HG02763 (cell line): ENCODE data around the gene MCRIP2.
"Not testable (repeated sequence)": the region's sequence is repeated elsewhere in the genome, so short reads cannot be mapped to it uniquely, and the experiment has no call there.

Experiments
- ATAC-seq: cut with Tn5 transposase; IDR thresholded peaks from one replicate; pipeline ENCODE4 v1.9.1; 2021; ENCODE audit warnings: mild to moderate bottlenecking, moderate library complexity; ENCODE audit not compliant: unreplicated experiment

MCRIP2 gene, protein sequence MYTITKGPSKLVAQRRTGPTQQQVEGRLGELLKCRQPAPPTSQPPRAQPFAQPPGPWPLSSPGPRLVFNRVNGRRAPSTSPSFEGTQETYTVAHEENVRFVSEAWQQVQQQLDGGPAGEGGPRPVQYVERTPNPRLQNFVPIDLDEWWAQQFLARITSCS

DNA sequence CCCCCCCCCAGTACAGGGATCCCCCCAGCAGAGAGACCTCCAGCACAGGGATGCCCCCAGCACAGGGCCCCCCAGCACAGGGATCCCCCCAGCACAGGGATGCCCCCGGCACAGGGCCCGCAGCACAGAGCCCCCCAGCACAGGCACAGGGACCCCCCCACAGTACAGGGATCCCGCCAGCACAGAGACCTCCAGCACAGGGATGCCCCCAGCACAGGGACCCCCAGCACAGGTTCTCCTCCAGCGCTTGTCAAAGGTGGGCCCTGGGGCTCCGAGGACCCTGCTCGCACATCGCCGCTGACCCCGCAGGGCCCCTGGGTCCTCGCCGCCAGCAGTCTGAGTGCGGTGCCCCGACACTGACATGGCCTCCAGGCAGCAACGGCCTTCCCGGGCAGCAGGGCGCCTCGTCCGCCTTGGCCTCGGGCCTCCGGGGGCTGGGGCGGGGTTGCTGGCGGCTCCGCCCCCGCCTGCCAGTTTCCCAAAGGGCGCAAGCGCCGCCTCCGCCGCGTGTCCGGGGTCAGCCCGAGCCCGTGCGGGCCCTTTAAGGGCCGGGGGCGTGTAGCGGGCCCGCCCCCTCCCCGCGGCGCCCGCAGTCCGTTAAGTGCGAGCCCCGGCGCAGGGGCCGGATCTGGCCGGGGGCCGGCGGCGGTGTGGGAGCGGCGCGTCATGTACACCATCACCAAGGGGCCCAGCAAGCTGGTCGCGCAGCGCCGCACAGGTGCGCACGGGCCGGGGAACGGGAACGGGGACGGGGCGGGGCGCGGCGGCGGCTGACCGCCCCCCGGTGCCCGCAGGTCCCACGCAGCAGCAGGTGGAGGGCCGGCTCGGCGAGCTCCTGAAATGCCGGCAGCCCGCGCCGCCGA is at the start of gene MCRIP2:
Gene MCRIP2, plus strand, starts transcription at position 503 of the 863 bp plus-strand sequence. Its CDS starts 164 bp downstream, at position 667.
- ATAC-seq: peak; percentile 54

DNA sequence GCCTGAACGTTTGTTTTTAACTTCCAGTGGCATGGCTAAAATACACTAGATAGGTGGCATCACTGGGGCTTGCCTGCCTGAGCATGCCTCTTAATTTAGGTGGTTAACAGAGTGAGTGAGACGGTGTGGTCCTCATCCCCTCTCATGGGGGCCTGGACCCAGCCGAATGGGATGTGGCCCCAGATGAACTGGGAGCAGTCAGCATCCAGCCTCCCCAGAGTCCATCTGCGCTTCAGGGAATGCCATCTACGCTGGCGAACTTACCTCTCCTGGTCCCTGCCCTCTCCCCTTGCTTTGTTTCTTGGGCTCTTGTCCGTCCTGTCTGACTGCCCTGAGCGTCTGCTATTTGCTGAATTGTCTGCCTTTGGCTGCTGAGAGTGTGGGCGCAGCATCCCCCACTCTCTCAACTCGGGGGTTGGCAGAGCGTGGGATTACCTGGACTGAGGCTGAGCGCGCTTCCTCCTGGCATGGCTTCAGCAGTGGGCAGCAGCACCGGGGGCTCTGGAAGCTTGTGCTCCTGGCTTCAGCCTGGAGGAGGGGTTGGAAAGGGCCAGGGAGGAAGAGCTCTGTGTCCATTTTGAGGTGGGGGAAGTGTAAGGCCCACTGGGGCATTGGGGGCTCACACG is 49.6 kb upstream of the MCRIP2 start:
- no peak for ATAC-seq

DNA sequence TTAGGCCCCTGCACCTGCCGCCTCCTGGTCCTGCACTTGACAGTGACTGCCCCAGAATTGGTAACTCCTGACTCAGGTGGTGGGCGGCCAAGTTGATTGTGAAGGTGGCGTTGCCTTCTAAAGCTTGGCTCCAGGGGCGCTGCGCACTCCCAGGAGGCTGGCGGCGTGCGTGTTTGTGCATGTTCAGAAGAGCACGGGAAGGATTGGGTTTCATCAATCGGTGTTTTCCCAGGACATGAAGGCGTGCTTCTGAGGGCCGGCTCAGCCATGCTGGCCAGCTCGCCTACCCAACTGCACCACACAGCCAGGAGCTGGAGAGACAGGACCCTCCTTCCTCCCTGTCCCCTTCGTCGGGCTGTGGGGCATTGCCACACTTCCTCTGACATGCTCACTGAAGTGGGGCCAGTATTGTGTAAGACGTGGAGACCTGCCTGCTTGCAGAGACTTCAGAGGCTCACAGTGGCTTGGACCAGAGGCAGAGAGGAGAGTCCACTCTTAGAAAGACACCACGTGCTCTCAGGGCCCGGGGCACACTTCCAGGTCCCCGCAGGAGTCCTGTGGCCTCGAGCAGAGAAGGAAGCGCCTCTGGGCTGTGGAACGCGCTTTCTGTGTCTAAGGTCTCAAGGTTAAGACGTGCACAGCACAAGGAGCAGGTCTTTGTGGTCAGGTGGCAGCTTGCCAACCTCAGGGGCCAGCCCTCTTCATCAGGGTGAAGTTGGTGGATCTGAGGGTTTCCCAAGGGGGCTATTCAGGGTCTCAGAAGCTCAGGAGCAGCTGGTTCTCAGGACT is 48.9 kb upstream of the MCRIP2 start:
- no peak for ATAC-seq

DNA sequence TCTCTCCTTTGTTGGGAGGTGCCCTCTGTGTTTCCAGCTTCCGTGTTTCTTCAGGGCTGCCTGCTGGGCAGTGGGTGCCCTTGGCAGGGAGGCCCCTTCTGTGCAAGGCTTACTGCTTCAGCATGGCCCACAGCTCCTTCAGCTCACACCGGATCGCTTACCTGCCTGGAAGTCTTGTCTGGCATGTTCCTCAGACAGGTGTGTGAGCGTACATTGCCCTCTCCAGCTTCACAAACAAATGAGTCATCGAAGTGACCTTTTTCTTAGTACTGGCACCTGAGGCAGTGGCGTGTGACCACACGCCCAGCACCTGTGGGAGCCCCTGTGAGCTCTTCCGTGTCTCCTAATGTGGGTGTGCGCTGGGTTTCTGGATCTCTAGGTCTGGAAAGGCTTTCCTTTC is 48.2 kb upstream of the MCRIP2 start:
- ATAC-seq: no peak

DNA sequence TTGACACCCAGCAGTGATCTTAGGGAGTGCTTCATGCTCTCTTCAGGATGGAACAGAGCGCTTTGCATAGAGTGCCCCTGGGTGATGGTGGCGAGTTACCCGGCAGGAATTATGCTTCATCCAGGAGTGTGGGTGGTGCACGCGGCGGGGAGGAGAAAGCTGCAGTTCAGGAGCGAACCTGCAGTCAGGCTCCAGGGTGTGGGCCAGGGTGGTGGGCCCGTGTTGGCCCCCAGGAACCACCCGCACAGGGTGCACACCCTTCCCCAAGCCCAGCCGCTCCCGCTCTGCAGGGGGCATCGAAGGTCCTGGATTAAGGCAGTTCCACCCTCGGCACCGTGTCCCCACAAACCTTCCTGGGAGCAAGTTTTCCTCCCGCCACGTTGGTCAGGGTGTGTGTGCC is 47.8 kb upstream of the MCRIP2 start:
- ATAC-seq: no peak

DNA sequence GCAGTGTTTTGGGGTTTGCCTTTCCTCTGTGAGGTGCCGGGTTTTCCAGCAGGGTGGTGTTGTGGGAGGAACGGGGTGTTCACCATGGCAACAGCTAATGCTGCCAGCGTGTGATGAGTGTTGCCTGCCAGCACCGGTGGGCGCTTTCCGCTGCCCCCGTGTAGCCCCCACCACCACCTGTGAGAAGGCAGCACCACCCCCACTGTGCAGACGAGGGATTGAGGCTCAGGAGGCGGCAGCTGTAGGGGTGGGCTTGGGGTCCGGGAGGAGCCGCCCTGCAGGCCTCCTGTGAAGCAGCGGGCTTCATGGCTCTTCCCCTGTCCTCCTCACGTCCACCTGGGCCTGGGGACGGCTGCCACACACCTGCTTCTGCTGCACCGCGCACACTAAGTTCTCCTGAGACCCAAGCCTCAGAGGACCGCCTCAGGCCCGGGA is 46.5 kb upstream of the MCRIP2 start:
- ATAC-seq: no peak

DNA sequence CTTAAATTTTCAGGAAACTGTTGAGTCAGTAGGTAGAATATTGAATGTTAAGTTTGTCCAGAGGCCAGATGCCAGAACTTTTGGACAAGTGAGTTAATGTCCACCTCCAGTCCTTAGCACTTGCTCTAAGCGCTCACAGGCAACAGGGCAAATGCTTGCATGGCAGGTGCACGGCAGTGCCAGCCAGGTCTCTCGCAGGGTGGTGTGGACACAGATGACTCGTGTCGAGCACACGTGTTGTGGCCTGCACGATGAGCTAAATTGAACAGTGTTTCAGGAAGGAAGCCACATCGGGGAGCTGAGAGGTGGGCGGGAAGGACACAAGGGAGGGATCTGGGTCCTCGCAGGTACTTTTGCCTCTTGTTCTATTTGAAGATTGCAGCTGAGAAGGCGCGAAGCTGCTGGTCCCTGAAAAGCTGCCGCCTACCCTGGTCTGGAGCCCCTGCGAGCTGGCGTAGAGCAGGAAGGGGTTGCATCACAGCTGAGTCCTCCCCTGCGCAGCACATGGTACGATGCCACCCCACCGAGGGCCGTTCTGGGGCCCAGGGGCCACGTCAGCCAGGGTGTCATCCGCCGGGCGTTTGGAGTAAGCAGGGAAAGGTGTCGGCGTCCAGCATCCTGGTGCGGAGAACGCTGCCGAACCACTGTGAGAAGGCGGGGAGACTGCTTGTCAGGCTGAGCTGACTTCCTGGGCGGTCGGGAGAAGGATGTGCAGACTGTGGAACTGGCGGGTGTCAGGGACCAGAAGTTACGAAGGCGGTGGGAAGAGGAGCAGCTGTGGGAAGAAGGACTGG is 45.5 kb upstream of the MCRIP2 start:
- no peak for ATAC-seq

DNA sequence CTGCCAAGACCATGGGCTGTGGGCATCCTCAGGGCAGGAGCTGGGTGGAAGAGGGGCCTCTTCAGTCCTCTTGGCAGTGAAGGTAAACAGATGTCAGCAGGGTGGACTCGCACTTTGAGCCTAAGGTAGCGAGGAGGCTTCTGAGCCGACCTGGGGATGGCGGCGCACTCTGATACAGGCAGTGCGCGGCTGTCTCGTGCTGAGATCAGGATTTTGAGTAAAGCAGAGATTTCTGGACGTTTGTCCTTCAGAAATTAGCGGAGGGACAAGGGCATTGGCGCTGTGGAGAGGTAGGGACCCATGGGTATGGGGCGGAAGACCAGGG is 44.9 kb upstream of the MCRIP2 start:
- no peak for ATAC-seq

DNA sequence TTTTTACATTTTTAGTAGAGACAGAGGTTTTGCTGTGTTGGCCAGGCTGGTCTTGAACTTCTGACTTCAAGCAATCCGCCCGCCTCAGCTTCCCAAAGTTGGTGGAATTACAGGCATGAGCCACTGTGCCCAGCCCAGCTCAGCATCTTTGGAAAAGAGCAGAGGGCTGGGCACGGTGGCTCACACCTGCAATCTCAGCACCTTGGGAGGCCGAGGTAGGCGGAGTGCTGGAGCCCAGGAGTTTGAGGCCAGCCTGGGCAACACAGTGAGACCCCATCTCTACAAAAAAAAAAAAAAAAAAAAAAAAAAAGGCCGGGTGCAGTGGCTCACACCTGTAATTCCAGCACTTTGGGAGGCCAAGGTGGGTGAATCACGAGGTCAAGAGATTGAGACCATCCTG is 44.0 kb upstream of the MCRIP2 start:
- ATAC-seq: not testable (repeated sequence)

DNA sequence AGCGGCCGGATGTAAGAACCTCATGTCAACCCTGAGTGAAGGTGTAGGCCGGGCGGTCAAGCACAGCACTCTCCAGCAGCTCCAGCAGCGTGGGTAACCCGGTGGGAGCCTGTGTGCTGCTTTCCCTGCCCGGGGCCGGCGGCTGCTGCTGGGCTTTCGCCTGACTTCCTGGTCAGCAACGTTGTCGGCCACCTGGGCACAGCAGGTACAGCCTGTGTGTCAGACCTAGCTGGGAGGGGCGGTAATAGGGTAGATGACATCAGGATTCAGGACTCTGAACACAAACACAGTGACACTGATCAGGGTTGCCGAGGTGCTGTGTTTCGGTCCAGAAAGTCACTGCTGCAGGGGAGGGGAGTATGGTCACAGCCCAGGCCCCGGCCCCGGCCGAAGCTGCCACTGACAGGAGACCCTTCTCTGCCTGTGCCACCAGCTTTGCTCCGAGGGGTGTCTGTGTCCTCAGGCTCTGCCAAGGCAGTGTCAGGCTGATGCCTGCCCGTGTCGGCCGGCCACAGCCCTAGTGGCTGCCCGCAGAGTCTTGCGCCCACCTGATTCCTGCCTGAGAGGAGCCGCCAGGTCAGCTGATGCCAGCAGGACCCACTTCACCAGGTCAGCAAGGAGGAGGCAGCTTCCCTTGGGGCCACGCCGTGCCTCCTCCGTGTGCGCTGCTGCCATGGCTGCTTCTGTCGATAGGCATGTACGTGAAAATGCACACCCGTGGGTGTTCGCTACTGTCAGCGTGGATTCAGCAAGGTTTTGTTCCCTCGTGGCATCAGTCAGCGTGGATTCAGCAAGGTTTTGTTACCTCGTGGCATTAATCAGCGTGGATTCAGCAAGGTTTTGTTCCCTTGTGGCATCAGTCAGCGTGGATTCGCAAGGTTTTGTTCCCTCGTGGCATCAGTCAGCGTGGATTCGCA is 42.5 kb upstream of the MCRIP2 start:
- ATAC-seq: no peak

DNA sequence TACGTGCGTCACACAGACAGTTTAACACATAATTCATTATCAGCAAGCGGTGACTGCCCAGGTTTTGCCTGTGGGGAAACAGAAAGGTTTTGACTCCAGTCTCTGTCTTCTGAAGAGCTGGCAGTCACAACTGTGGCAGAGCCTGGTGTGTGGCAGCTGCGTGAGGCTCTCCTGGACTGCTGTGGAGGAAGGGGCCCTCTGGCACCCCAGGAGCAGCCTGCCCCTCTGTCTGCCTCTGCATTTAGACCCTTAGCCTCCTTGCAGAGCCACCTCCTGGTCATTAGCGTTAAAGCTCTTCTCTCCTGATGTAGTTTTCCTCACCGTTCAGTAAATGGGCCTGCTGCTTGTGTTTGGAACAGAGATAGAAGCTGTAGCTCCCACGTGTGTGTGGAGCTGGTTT is 40.8 kb upstream of the MCRIP2 start:
- ATAC-seq: no peak

DNA sequence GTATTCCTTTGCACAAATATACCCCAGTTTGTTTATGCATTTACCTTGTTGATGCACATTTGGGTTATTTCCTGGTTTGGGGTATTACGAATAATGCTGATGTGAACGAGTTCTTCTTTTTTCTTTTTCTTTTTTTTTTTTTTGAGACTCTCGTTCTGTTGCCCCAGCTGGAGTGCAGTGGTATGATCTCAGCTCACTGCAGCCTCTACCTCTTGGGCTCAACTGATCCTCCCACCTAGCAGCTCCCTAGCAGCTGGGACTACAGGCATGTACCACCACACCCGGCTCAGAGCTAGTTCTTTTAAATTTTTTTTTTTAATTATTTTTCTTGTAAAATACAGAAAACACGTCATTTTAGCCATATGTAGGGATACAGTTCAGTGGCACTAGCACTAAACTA is 37.7 kb upstream of the MCRIP2 start:
- ATAC-seq: no peak

DNA sequence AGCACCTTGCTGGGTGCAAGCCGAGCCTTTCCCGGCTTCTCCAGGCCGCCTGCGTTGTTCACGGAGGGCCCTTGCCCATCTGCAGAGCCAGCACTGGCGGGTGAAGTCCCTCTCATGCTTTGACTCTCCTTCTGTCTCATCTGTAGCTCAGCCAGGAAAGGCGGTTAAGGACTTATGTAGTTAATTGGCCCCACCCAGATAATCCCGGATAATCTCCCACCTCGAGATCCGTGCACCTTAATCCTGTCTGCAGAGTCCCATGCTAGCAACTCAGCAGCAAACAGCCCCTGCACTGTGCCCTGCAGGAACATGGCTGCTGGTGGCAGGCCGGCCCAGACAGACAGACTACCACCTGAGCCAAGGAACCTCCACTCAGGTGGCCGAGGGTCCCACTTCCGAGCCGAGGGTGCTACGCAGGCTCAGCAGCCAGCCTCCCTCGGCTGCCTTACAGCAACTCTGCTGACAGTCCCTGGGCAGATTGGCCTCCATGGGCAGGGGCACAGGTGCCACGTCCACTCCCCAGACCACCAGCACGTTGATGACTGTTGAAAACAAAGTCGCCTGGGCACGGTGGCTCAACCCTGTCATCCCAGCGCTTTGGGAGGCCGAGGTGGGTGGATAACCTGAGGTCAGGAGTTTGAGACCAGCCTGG is 34.8 kb upstream of the MCRIP2 start:
- ATAC-seq: no peak

DNA sequence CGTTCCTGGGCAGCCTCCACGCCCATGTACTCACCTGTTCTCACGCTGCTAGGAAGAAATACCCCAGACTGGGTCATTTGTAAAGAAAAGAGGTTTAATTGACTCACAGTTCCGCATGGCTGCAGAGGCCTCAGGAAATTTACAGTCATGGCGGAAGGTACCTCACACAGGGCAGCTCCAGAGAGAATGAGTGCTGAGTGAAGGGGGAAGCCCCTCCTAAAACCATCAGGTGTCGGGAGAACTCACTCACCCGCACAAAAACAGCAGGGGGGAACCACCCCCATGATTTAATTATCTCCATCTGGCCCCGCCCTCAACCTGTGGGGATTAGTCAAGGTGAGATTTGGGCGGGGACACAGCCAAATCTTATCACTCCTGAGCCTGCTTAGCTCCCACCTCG is 33.6 kb upstream of the MCRIP2 start:
- ATAC-seq: no peak

DNA sequence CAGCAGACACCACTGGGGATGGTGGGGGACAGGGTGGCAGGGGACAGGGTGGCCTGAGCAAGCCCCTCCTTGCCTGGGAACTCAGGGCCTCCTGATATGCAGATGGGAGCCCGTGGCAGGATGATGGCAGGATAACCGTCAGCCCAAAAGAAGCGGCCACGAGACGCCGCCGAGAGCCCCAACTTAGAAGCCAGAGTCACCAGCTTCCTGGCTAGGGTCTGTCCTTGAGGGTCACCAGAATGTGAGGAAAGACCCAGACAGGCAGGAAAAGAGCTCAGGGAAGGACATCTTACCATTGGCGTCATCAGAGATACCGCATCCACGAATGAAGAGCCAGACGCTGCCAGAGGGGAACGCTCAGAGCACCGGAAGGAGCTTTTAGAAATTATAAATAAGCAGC is 32.3 kb upstream of the MCRIP2 start:
- no peak for ATAC-seq

DNA sequence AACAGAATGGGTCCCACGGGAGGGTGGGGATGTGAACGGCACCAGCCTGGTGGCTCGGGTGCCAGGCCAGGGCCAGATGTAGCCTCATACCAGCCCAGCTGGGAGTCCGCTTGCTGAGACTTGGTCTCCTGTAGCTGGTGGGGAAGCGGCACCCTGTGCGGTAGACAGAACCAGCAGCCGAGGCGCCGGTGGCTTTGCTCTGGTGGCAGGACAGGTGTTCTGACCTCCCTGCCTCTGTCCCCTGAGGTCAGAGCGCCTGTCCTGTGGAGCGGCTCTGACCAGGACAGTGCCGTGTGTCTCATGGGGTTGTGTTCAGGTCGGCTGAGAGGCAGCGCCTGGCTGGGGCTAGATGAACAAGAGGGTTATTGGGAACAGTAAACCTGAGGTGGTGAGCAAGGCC is 31.6 kb upstream of the MCRIP2 start:
- ATAC-seq: no peak

DNA sequence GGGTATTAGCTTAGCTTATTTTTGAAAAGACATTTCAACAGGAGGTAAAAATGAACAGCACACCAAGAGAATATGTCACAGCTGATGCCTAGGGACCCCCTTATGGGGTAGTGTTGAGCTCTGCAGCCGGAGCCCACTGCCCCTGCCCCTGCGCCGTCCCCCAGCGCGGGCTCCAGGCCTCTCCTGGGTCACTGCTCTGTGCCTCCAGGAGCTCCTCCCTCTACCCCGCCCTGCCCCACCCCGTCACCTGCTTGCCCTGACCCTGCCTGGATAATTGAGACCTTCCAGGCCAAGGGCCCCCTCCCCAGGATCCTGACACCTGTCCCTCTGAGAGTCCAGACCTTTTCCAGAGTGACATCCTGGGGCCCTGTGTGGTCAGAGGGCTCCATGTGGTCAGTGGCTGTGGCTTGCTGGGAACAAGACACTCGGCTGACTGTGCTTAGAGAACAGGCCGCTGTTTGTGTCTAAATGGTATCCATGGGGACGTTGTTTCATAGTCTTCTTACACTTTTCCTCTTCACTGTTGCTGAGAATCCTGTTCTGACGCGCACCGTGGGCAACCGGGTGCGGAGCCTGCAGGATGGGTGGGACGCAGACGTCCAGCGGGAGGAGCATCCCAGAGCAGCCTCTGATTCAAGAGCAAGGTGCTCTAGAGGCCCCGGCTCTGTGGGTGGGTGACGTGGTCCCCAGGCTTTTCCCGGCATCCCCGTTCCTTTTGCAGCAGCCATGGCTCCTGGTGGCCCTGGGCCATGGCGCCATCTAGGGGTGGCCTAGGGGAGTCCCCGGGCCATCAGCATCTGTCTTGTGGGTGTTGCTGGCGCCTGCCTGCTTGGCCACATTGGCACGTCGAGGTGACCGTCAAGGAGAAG is 30.9 kb upstream of the MCRIP2 start:
- no peak for ATAC-seq

DNA sequence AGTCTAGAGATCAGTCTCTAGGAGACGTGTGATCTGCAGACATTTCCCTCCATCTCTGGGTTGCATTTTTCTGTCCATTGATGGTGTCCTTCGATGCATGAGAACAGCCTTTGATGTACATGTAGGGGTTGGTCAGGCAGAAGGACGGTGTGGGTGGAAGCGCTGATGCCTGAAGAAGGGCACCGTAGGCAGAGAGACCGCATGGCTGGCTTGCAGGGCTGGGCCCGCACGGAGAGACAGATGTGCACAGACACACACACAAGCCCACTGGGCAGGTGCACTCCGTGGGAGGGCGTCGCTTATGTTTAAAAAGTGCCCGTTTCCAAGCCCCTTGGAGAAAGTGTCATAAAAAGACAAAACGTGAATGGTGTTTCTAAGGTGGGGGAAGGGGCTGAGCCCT is 26.5 kb upstream of the MCRIP2 start:
- no peak for ATAC-seq
